Gastroesophageal sphincter (tissue), 3 donors: ENCODE results near the gene ADGRL2.

Source experiments
- POLR2A ChIP-seq, 2 donors: fragments of 450-650 bp; IDR thresholded peaks; one replicate each; pipeline ENCODE4 v1.6.1; 2017; ENCODE audit warnings: antibody characterized with exemption in 2 of 2, mild to moderate bottlenecking in 2 of 2, moderate library complexity in 1 of 2
- POLR2AphosphoS5 ChIP-seq: sonication (generic); formaldehyde crosslinking; IDR thresholded peaks from one replicate; pipeline ENCODE4 v1.6.1; 2017; ENCODE audit warnings: antibody characterized with exemption
- TF ChIP-seq, protein P1 (sequence below), 4 experiments: fragments of 200-600 bp in 2 of 4; fragments of 450-650 bp in 2 of 4; sonication (generic) in 1 of 4; IDR thresholded peaks; one replicate each; pipeline ENCODE4 v1.5.1; 2017 to 2019; ENCODE audit warnings: antibody characterized with exemption in 4 of 4, mild to moderate bottlenecking in 2 of 4, moderate library complexity in 2 of 4

GRCh38 chr1:81982523-81982922, 181.8 kb downstream of the ADGRL2 start:
- TF ChIP-seq POLR2AphosphoS5: no peak
- no peak for TF ChIP-seq POLR2A (IDR thresholded peaks at IDR 0.05)
- TF ChIP-seq, protein P1, sequence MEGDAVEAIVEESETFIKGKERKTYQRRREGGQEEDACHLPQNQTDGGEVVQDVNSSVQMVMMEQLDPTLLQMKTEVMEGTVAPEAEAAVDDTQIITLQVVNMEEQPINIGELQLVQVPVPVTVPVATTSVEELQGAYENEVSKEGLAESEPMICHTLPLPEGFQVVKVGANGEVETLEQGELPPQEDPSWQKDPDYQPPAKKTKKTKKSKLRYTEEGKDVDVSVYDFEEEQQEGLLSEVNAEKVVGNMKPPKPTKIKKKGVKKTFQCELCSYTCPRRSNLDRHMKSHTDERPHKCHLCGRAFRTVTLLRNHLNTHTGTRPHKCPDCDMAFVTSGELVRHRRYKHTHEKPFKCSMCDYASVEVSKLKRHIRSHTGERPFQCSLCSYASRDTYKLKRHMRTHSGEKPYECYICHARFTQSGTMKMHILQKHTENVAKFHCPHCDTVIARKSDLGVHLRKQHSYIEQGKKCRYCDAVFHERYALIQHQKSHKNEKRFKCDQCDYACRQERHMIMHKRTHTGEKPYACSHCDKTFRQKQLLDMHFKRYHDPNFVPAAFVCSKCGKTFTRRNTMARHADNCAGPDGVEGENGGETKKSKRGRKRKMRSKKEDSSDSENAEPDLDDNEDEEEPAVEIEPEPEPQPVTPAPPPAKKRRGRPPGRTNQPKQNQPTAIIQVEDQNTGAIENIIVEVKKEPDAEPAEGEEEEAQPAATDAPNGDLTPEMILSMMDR (IDR thresholded peaks at IDR 0.05): no peak
